DMS153 (cell line): ENCODE measurements around the gene PALM2AKAP2.
A peak's percentile ranks its signal among the peaks of the same experiment; 100 is the strongest.
"Not testable (repeated sequence)": the region's sequence is repeated elsewhere in the genome, so short reads cannot be mapped to it uniquely, and the experiment has no call there.

Experiments
- DNase-seq: peaks from one replicate; lab custom pipeline; 2025; lab: John Stamatoyannopoulos, UW

Gene PALM2AKAP2

GRCh38 chr9:109805050-109805449 is 25.1 kb downstream of the PALM2AKAP2 start:
- no peak for DNase-seq

DNA sequence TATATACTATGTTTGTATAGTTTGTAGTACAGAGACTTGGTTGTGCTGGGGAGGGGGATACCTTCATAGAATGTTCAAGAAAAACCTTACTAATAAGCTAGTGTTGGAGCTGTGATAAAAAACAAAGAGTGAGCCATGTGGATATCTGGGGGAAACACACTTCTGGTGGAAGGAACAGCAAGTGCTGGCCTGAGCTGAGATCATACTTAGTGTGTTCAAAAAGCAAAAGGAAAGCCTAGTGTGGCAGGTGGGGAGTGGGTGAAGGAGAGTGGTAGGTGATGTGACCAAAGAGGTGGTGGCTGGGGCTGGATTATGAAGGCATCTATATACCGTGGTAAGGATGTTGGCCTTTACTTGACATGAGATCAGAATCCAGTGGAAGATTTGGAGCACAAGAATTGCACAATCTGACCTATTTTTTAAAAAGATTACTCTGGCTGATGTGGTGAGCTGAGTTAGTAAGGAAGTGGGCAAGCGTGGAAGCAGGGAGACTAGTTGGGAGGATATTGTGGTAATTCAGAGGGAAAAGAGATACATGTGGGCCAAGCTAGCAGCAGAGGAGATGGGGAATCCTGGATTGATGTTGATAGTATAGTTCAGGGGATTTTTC is 26.6 kb downstream of the PALM2AKAP2 start:
- no peak for DNase-seq

DNA sequence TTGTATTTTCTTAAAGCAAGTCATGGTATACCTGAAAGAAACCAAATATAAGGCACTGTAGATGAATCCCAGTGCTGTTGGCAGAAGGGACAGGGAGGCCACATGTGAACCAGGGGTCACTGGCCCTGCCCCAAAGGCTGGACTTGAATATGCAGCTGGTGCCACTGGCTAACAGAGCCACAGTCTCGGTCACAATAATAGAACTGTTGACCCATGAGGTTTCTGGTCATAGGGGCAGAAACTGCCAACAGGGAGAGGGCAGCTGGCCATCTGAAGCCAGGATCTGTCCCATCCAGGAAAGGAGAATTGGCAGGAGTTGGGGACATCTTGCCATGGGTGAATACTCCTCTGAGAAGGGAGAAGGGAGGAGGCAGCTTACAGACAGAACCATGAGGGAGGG is 31.9 kb downstream of the PALM2AKAP2 start:
- DNase-seq: no peak

DNA sequence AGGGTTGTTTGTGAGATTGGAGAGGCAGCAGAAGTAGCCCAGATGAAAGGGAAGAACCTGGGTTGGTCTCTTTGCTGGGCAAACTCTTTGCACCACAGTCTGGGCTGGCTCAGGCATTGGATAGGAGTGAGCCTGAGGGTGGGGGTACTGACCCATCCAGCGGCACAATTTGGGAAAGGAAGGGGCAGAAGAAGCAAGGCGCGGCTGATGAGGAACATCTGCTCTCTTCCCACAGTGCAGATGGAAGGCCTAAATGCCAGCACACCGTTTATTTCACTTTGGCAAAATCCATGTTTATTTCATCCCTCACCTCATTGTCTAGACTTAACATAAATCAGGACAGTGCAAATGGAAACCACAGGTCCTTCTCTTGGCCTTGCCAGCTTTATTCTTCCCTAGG is 32.3 kb downstream of the PALM2AKAP2 start:
- no peak for DNase-seq

GRCh38 chr9:109812818-109813281 is 32.9 kb downstream of the PALM2AKAP2 start:
- DNase-seq: no peak

- no peak for DNase-seq
Observed at GRCh38 chr9:109813303-109813702, 33.3 kb downstream of the PALM2AKAP2 start.

DNA sequence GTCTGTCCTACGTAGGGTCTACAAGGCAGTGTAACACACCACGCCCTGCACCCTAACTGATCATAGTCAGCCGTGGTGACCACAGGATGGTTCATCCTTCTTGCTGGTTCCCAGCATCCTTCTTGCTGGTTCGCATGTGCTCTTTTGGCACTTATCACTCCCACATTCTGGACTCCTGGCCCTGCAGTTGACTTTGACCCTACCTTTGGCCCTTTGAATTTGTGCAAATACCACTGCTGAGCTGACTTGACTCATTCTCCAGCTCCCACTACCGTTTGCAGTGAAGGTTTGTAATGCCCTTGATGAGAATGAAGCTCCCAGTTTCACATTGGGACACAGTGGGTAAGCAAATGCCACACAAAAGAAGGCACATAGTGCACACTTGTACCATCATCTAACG is 33.8 kb downstream of the PALM2AKAP2 start:
- no peak for DNase-seq

- DNase-seq: no peak
Observed at GRCh38 chr9:109815366-109815947, 35.5 kb downstream of the PALM2AKAP2 start.

- no peak for DNase-seq
Observed at GRCh38 chr9:109816490-109816889, 36.5 kb downstream of the PALM2AKAP2 start.

DNA sequence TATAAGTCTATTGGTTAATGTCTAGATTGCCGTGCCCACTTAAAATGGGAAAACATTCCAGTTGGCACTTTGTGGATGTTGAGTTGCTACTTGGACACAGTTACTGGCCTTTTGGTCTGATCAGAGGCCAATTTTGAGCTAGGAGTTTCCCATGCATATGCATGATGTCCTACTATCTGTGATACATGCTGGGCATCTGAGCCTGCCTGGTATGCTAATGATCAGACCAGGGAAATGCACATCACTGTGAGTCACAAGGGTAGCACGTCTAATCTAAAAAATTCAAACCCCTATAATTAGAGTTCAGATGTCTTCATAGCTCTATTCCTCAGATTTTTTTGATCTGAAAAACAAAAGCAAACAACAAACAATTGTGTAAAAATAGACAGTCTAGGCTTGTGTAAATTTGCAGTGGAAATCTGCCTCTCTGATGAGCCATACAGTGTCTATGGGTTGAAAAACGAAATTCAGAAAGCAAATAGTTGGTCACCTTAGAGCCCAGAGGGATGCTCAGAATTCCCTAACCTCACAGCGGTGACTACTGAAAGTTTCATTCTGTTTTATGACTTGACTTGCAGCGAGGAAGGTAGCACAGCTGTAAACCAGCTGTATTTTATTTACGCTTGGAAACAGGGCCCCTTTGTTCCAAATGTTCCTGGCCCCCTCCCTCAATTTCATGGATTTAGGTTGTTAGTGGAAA is 37.3 kb downstream of the PALM2AKAP2 start:
- DNase-seq: no peak

GRCh38 chr9:109817846-109818472 is 38.0 kb downstream of the PALM2AKAP2 start:
- peak; percentile 82 for DNase-seq

DNA sequence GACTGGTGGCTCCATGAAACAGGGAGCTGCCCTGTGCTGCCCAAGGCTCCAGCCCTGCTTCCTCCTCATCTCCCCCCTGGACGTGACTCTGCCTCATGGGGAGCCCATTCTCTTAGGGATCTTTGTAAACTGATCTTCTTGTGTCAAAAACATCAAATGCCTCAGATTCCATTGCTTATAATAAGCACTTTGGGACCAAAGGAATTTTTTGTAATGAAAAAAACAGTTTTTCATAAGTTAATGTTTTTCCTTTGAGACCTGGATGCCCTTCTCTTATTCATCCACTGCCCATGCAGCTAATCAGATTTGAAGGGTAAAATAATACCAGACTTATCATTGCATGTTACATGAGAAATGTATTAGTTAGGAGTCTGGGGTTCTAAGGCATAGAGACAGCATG is 41.7 kb downstream of the PALM2AKAP2 start:
- DNase-seq: no peak

DNA sequence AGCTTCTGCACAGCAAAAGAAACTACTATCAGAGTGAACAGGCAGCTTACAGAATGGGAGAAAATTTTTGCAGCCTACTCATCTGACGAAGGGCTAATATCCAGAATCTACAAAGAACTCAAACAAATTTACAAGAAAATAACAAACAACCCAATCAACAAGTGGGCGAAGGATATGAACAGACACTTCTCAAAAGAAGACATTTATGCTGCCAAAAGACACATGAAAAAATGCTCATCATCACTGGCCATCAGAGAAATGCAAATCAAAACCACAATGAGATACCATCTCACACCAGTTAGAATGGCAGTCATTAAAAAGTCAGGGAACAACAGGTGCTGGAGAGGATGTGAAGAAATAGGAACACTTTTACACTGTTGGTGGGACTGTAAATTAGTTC is 45.4 kb downstream of the PALM2AKAP2 start:
- DNase-seq: not testable (repeated sequence)

DNA sequence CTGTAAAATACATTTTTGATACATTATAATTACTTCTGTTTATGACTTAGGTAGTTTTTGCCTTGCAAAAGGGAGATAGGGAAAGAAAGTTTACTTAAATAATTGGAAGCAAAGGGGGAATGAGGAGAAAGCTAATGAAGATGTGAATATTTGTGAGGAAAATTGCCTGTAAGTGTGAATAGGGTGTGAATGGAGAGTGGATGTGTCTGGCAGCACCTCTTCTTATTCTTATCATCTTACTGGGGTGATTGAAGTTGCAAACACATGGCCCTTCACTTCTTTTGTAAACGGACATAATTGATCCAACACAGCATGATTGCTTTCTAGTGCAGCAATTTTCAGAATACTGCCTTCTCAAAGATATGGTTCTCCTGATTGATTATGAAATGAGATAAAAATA is 46.6 kb downstream of the PALM2AKAP2 start:
- no peak for DNase-seq

- peak; percentile 66 for DNase-seq
Observed at GRCh38 chr9:109828254-109828653, 48.3 kb downstream of the PALM2AKAP2 start.
